GM23248 (cell line): ENCODE data around the gene CTNND2. TPM values are rescaled to one million over a fixed set of nuclear protein-coding genes. Genes with fewer than 3 reads are reported as not detected.

Experiments
- DNase-seq: peaks from one replicate; pipeline ENCODE4 v3.0.0-alpha.2; 2015
- H2AFZ ChIP-seq: fragments of 200-600 bp; sonication (generic); 2 replicates; pipeline ENCODE4 v1.6.1; 2016; ENCODE audit warnings: antibody characterized with exemption
- H3F3A ChIP-seq: fragments of 200-600 bp; sonication (generic); 2 replicates; pipeline ENCODE4 v1.6.1; 2016; ENCODE audit warnings: mild to moderate bottlenecking, antibody characterized with exemption, mixed run types; ENCODE audit not compliant: insufficient read depth
- H3K27ac ChIP-seq: fragments of 200-600 bp; sonication (generic); 2 replicates; pipeline ENCODE4 v1.5.1; 2016; ENCODE audit warnings: mild to moderate bottlenecking
- H3K27me3 ChIP-seq: fragments of 200-600 bp; sonication (generic); replicated peaks from 2 replicates; pipeline ENCODE4 v1.6.1; 2016; ENCODE audit warnings: mild to moderate bottlenecking; ENCODE audit not compliant: insufficient read depth
- H3K36me3 ChIP-seq: fragments of 200-600 bp; sonication (generic); 2 replicates; pipeline ENCODE4 v1.6.1; 2016; ENCODE audit warnings: low read depth, mild to moderate bottlenecking
- H3K4me1 ChIP-seq: fragments of 200-600 bp; sonication (generic); 2 replicates; pipeline ENCODE4 v1.6.1; 2016; ENCODE audit warnings: mild to moderate bottlenecking; ENCODE audit not compliant: insufficient read depth
- H3K4me2 ChIP-seq: fragments of 200-600 bp; sonication (generic); one replicate; pipeline ENCODE4 v1.6.1; 2016; ENCODE audit warnings: mild to moderate bottlenecking; ENCODE audit not compliant: unreplicated experiment
- H3K4me3 ChIP-seq: fragments of 200-600 bp; sonication (generic); 2 replicates; pipeline ENCODE4 v1.5.1; 2016; ENCODE audit warnings: mild to moderate bottlenecking
- H3K79me2 ChIP-seq: fragments of 200-600 bp; sonication (generic); 2 replicates; pipeline ENCODE4 v1.6.1; 2016; ENCODE audit warnings: mild to moderate bottlenecking; ENCODE audit not compliant: insufficient read depth
- H3K9ac ChIP-seq: fragments of 200-600 bp; sonication (generic); 2 replicates; pipeline ENCODE4 v1.6.1; 2016; ENCODE audit warnings: mild to moderate bottlenecking
- H3K9me2 ChIP-seq: fragments of 200-600 bp; sonication (generic); 2 replicates; pipeline ENCODE4 v1.6.1; 2016; ENCODE audit warnings: mixed run types, mild to moderate bottlenecking, moderate library complexity; ENCODE audit not compliant: insufficient read depth
- H3K9me3 ChIP-seq: fragments of 200-600 bp; sonication (generic); one replicate; pipeline ENCODE4 v1.6.1; 2017; ENCODE audit warnings: low read depth
- H4K20me1 ChIP-seq: fragments of 200-600 bp; sonication (generic); 2 replicates; pipeline ENCODE4 v1.6.0; 2016; ENCODE audit not compliant: insufficient read depth
- EZH2 ChIP-seq: fragments of 200-600 bp; sonication (generic); IDR thresholded peaks from 2 replicates; pipeline ENCODE4 v1.6.1; 2018; ENCODE audit warnings: antibody characterized with exemption, mild to moderate bottlenecking; ENCODE audit not compliant: insufficient read depth, poor library complexity, severe bottlenecking
- EZH2phosphoT487 ChIP-seq: fragments of 200-600 bp; sonication (generic); IDR thresholded peaks from 2 replicates; pipeline ENCODE4 v1.6.1; 2018; ENCODE audit warnings: antibody characterized with exemption, moderate library complexity, mild to moderate bottlenecking, low read depth; ENCODE audit not compliant: insufficient read depth
- WGBS, 2 experiments: methylation state at CpG; one replicate each; pipeline ENCODE4 v1.1.6; 2015 to 2017; ENCODE audit warnings: low lambda C conversion rate in 2 of 2, low coverage in 1 of 2; ENCODE audit errors: missing lambda C conversion rate in 2 of 2; 5-methylcytosine and 5-hydroxymethylcytosine counted together
- in situ Hi-C: fragments of 300-500 bp; cut with MboI; formaldehyde crosslinking; loops from 2 replicates; pipeline ENCODE4 v1.15.0; 2020
- polyA plus RNA-seq: library from polyadenylated mRNA; unstranded; fragments of >200 nt; fragmentation: Nextera tagmentation; extraction: Ambion mirVana; gene quantifications from 2 replicates; pipeline ENCODE4 v1.2.1, GENCODE V29; 2016
- total RNA-seq: library from RNA; depleted of rRNA; stranded (reverse); fragments of >200 nt; shearing (Covaris generic); gene quantifications from 2 replicates; pipeline ENCODE4 v1.2.3, GENCODE V29; 2014

Gene CTNND2
- total and polyA plus RNA-seq, 2 experiments from 2014 or later, result not detected

DNA sequence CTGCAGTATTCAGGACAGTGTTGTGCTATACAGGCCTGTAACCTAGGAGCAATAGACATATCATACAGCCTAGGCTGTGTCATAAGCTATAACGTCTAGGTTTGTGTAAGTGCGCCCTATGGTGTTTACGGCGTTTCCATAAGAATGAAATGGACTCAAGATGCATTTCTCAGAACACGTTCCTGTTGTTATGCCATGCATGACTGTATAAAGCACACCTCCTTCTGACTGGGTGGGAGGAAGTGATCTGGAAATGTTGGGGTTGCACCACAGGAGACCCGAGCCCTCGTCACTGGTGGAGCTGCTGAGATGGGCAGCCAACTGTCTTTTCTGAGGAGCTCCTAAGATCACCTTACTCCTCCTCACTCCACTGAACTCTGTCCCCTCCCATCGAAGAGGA lies 751.9 kb downstream of the CTNND2 start:
- 55 to 59% methylated on average over 8 of the region's 8 CpGs for WGBS, 2 experiments

DNA sequence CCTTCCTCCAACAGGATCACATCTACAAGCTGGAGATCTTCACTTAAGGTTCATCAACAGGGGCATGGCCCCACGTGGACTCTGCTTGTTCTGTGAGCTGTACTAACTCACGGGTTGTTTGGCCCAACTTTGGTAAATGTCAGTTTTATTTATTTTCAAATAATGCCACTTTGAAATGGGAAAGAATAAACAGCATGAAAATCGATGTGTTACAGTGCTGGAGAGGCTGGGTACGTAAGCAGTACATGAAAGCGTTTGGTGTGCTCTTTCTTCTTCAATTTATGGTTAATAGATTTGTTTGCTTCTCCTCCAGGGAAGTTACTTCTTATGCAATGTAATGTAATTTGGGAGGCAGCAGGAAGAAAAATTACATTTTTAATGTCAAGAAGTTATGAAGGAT lies 753.3 kb downstream of the CTNND2 start:
- WGBS, 2 experiments, result 31 to 35% methylated on average over 5 of the region's 5 CpGs
- Histone ChIP-seq H3K36me3 (no peaks in the 10 kb centered on the region), H3K4me2 (no peak overlapping the region), H4K20me1 (no peaks in the 10 kb centered on the region), H2AFZ (no peak overlapping the region), H3F3A (no peaks in the 10 kb centered on the region), H3K27ac (no peak overlapping the region), H3K9me2 (no peaks in the 10 kb centered on the region), H3K9ac (no peak overlapping the region), H3K4me3 (no peak overlapping the region), H3K27me3 (peaks cover 13% of the 10 kb centered on the region), H3K79me2 (no peaks in the 10 kb centered on the region), H3K9me3 (no peaks in the 10 kb centered on the region), H3K4me1 (no peaks in the 10 kb centered on the region)
- DNase-seq, result no peak
- in situ Hi-C loops, result no loop called here
- TF ChIP-seq EZH2, result no peak
- TF ChIP-seq EZH2phosphoT487, result no peak

More for the DNA sequence above, 751.9 kb downstream of the CTNND2 start:
- no peaks in the 10 kb centered on the region for H3F3A ChIP-seq
- H3K27me3 ChIP-seq, result peaks cover 9% of the 10 kb centered on the region
- no peaks in the 10 kb centered on the region for H3K9me3 ChIP-seq
- no peaks in the 10 kb centered on the region for H3K9me2 ChIP-seq
- in situ Hi-C loops, result no loop called here
- no peak for DNase-seq
- no peaks in the 10 kb centered on the region for H4K20me1 ChIP-seq
- H3K79me2 ChIP-seq, result no peaks in the 10 kb centered on the region
- H3K4me3 ChIP-seq, result no peak overlapping the region
- no peak overlapping the region for H3K9ac ChIP-seq
- no peaks in the 10 kb centered on the region for H3K4me1 ChIP-seq
- H3K4me2 ChIP-seq, result no peak overlapping the region
- no peaks in the 10 kb centered on the region for H3K36me3 ChIP-seq
- TF ChIP-seq EZH2phosphoT487 (no peak), EZH2 (no peak)
- H2AFZ ChIP-seq, result no peak overlapping the region
- no peak overlapping the region for H3K27ac ChIP-seq

DNA sequence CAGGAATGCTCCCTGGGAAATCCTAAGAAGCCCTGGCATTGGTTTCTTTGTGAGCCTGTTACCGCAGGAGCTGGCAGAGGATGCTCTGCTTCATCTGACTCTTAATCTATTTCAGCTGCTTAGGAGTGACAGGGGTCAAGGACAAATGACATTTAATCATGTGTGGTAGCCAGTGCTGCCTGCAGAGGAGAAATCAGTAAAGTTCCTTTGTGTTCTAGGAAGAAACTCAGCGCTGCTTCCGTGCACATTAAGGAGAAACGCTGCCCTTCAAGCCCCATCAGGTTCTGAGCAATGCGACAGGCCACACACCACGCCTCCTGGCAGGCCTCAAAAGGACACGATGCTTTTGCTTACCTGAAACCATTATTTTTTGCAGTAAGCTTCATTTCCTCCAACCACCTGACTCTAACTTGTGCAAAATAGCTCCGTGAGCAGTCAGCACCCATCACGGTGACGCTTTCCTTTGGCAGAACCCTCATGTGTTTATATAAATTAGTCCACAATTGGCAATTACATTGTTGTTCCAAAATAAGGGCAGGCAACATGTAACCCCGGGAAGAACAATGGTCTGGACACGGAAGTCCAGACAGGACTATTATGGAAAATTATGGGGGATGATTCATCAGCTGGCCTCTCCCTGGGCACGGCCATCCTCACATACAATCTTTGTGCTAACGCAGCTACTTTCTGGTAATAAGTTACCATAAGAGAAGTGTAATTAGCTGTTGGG lies 755.3 kb downstream of the CTNND2 start:
- TF ChIP-seq EZH2phosphoT487 (no peak), EZH2 (no peak)
- peaks cover 13% of the 10 kb centered on the region for H3K27me3 ChIP-seq
- no peak overlapping the region for H3K27ac ChIP-seq
- no peak overlapping the region for H3K9ac ChIP-seq
- H3K36me3 ChIP-seq, result no peaks in the 10 kb centered on the region
- no peaks in the 10 kb centered on the region for H4K20me1 ChIP-seq
- H3K4me3 ChIP-seq, result no peak overlapping the region
- no peaks in the 10 kb centered on the region for H3K9me3 ChIP-seq
- no peak for DNase-seq
- H3K4me1 ChIP-seq, result no peaks in the 10 kb centered on the region
- H3K4me2 ChIP-seq, result no peak overlapping the region
- WGBS, 2 experiments, result 33 to 36% methylated on average over 14 of the region's 14 CpGs
- H2AFZ ChIP-seq, result no peak overlapping the region
- H3F3A ChIP-seq, result no peaks in the 10 kb centered on the region
- no peaks in the 10 kb centered on the region for H3K9me2 ChIP-seq
- in situ Hi-C loops, result no loop called here
- no peaks in the 10 kb centered on the region for H3K79me2 ChIP-seq

DNA sequence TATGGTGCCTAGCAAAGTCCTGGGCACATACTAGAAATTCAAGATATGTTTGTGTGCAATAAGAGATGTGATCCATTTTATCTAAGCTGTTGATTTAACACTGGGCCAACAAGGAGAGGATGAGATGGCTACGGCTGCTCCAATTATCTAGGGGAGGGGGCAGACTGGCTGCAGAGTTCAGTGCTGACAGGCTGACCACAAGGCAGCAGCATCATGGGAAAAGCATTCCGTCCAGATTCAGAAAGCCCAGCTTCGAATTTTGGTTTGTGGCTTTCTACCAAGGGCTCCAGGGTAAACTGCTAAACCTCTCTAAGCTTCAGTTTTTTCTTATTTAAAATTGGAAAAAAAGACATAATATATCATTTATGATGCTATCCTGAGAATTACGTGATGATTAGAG lies 758.1 kb downstream of the CTNND2 start:
- Histone ChIP-seq H3K4me2 (no peak overlapping the region), H3K79me2 (no peaks in the 10 kb centered on the region), H3K27me3 (peaks cover 4% of the 10 kb centered on the region; the same call in 1 of the 2 replicates), H3K9ac (no peak overlapping the region), H3K9me2 (no peaks in the 10 kb centered on the region), H4K20me1 (no peaks in the 10 kb centered on the region), H3K9me3 (no peaks in the 10 kb centered on the region), H3F3A (no peaks in the 10 kb centered on the region), H3K4me3 (no peak overlapping the region), H2AFZ (no peak overlapping the region), H3K4me1 (no peaks in the 10 kb centered on the region), H3K36me3 (no peaks in the 10 kb centered on the region), H3K27ac (no peak overlapping the region)
- WGBS, 2 experiments, result 16 to 31% methylated on average over 4 of the region's 4 CpGs
- in situ Hi-C loops, result no loop called here
- TF ChIP-seq EZH2 (no peak), EZH2phosphoT487 (no peak)
- no peak for DNase-seq
